WTC11 (cell line): Measurements from ENCODE around the gene RUFY2. TPM values are rescaled to one million over a fixed set of nuclear protein-coding genes. Genes with fewer than 3 reads are reported as not detected.
"Not testable (repeated sequence)": the region's sequence is repeated elsewhere in the genome, so short reads cannot be mapped to it uniquely, and the experiment has no call there.

Experiments used
- ATAC-seq: fragments of 200-7000 bp; cut with Tn5 transposase; 2 replicates; pipeline ENCODE4 v1.10.0; 2021; ENCODE audit warnings: mild to moderate bottlenecking, moderate library complexity
- CTCF ChIA-PET: fragments of 300-600 bp; sonication (Branson Sonifier 250); formaldehyde crosslinking; loops from one replicate; lab custom pipeline; 2021; ENCODE audit warnings: antibody characterized with exemption; lab: Charles Lee
- POLR2A ChIA-PET: fragments of 350-600 bp; sonication (Branson Sonifier 250); formaldehyde crosslinking; loops from one replicate; lab custom pipeline; 2021; ENCODE audit warnings: antibody characterized with exemption; lab: Charles Lee
- DNase-seq: peaks from one replicate; pipeline ENCODE4 v3.0.0; 2021; ENCODE audit warnings: low spot score
- H3K27ac Mint-ChIP-seq: 2 replicates; pipeline ENCODE4 v1.8.0; 2021; ENCODE audit warnings: mixed read lengths
- H3K27me3 Mint-ChIP-seq: 2 replicates; pipeline ENCODE4 v1.8.0; 2021; ENCODE audit warnings: low read depth, mild to moderate bottlenecking, moderate library complexity, mixed read lengths
- H3K36me3 Mint-ChIP-seq: 2 replicates; pipeline ENCODE4 v1.8.0; 2021; ENCODE audit warnings: mixed read lengths
- H3K4me1 Mint-ChIP-seq: 2 replicates; pipeline ENCODE4 v1.8.0; 2022; ENCODE audit warnings: mixed read lengths
- H3K4me3 Mint-ChIP-seq: 2 replicates; pipeline ENCODE4 v1.8.0; 2021; ENCODE audit warnings: mild to moderate bottlenecking, moderate library complexity, mixed read lengths
- H3K9me3 Mint-ChIP-seq: 2 replicates; pipeline ENCODE4 v1.8.0; 2021; ENCODE audit warnings: mixed read lengths
- AR ChIP-seq: fragments of 250-450 bp; sonication (Bioruptor Pico); IDR thresholded peaks from 2 replicates; pipeline ENCODE4 v1.9.0; 2021; ENCODE audit warnings: mild to moderate bottlenecking
- CREM ChIP-seq: sonication (generic); formaldehyde crosslinking; IDR thresholded peaks from 2 replicates; pipeline ENCODE4 v1.8.1; 2022; ENCODE audit warnings: mild to moderate bottlenecking, missing genetic modification reagents, moderate library complexity
- CTCF ChIP-seq: fragments of 200-600 bp; IDR thresholded peaks from 2 replicates; pipeline ENCODE4 v1.8.0; 2022; ENCODE audit warnings: antibody characterized with exemption
- E2F1 ChIP-seq: sonication (generic); formaldehyde crosslinking; IDR thresholded peaks from 2 replicates; pipeline ENCODE4 v1.8.0; 2022; ENCODE audit warnings: mild to moderate bottlenecking, missing genetic modification reagents
- EMX1 ChIP-seq: fragments of 250-450 bp; sonication (Bioruptor Pico); IDR thresholded peaks from 2 replicates; pipeline ENCODE4 v1.8.0; 2021; ENCODE audit warnings: mild to moderate bottlenecking
- FOXJ3 ChIP-seq: sonication (generic); formaldehyde crosslinking; IDR thresholded peaks from 2 replicates; pipeline ENCODE4 v1.9.0; 2021; ENCODE audit warnings: missing genetic modification reagents, mild to moderate bottlenecking, borderline replicate concordance
- FOXP1 ChIP-seq: sonication (generic); formaldehyde crosslinking; IDR thresholded peaks from 2 replicates; pipeline ENCODE4 v1.8.0; 2022; ENCODE audit warnings: missing genetic modification reagents, mild to moderate bottlenecking, moderate library complexity, borderline replicate concordance
- FOXP4 ChIP-seq: sonication (generic); formaldehyde crosslinking; IDR thresholded peaks from 2 replicates; pipeline ENCODE4 v1.8.0; 2022; ENCODE audit warnings: mild to moderate bottlenecking, missing genetic modification reagents
- MLX ChIP-seq: sonication (generic); formaldehyde crosslinking; IDR thresholded peaks from 2 replicates; pipeline ENCODE4 v1.8.1; 2023; ENCODE audit warnings: mild to moderate bottlenecking, missing genetic modification reagents, moderate library complexity
- NFATC4 ChIP-seq: fragments of 250-450 bp; sonication (Bioruptor Pico); IDR thresholded peaks from 2 replicates; pipeline ENCODE4 v1.9.0; 2021; ENCODE audit warnings: mild to moderate bottlenecking
- PRDM15 ChIP-seq: sonication (generic); formaldehyde crosslinking; IDR thresholded peaks from 2 replicates; pipeline ENCODE4 v1.8.0; 2022; ENCODE audit warnings: missing genetic modification reagents
- PREB ChIP-seq: sonication (generic); formaldehyde crosslinking; IDR thresholded peaks from 2 replicates; pipeline ENCODE4 v1.8.1; 2022; ENCODE audit warnings: mild to moderate bottlenecking, missing genetic modification reagents, moderate library complexity, borderline replicate concordance
- SMAD3 ChIP-seq: sonication (generic); formaldehyde crosslinking; IDR thresholded peaks from 2 replicates; pipeline ENCODE4 v1.8.0; 2022; ENCODE audit warnings: missing genetic modification reagents, mild to moderate bottlenecking, borderline replicate concordance
- TCF7 ChIP-seq: sonication (generic); formaldehyde crosslinking; IDR thresholded peaks from 2 replicates; pipeline ENCODE4 v1.8.0; 2022; ENCODE audit warnings: mild to moderate bottlenecking, low read depth, missing genetic modification reagents, moderate library complexity
- ZNF121 ChIP-seq: sonication (generic); formaldehyde crosslinking; IDR thresholded peaks from 2 replicates; pipeline ENCODE4 v1.8.0; 2023; ENCODE audit warnings: missing genetic modification reagents
- ZNF396 ChIP-seq: fragments of 250-450 bp; sonication (Bioruptor Pico); IDR thresholded peaks from 2 replicates; pipeline ENCODE4 v1.8.0; 2021; ENCODE audit warnings: mild to moderate bottlenecking, moderate library complexity, borderline replicate concordance
- ZNF416 ChIP-seq: fragments of 250-450 bp; sonication (Bioruptor Pico); IDR thresholded peaks from 2 replicates; pipeline ENCODE4 v1.9.0; 2021; ENCODE audit warnings: mild to moderate bottlenecking, inconsistent platforms
- total RNA-seq: library from RNA; stranded (reverse); gene quantifications from 3 replicates; pipeline ENCODE4 v1.2.3, GENCODE V29; 2021

RUFY2 gene
- total RNA-seq, 1 experiment from 2014 or later = 10.3 TPM

- Mint-ChIP-seq H3K9me3 (peaks cover 22% of the 10 kb centered on the region), H3K27me3 (peaks cover 10% of the 10 kb centered on the region), H3K36me3 (peaks cover 14% of the 10 kb centered on the region)
- CTCF ChIA-PET, H3K4me3 Mint-ChIP-seq, ATAC-seq, DNase-seq, H3K27ac Mint-ChIP-seq, H3K4me1 Mint-ChIP-seq: not testable (repeated sequence)
- POLR2A ChIA-PET = interaction anchor here (0.6 to 2.0 kb wide), 3 partner anchors 15 to 67 kb away, joined by 3 to 6 read pairs (median 4); partner anchors contain the start of gene HNRNPH3
These were observed 92.1 kb downstream of the RUFY2 start for GRCh38 chr10:68314930-68315329.

GRCh38 chr10:68310531-68310930, 96.5 kb downstream of the RUFY2 start:
- no peaks in the 10 kb centered on the region for H3K36me3 Mint-ChIP-seq
- ATAC-seq = no peak
- peaks cover under 1% of the 10 kb centered on the region; the same call in 1 of the 2 replicates for H3K9me3 Mint-ChIP-seq
- no peak overlapping the region for H3K4me3 Mint-ChIP-seq
- TF ChIP-seq MLX (CRISPR knock-in tag) (no peak), TCF7 (CRISPR knock-in tag) (no peak), PRDM15 (no peak), ZNF396 (CRISPR knock-in tag) (no peak), FOXJ3 (CRISPR knock-in tag) (no peak), ZNF121 (CRISPR knock-in tag) (no peak), NFATC4 (CRISPR knock-in tag) (no peak), SMAD3 (CRISPR knock-in tag) (no peak)
- TF ChIP-seq, all 79 proteins: peak for 0
- Mint-ChIP-seq H3K4me1 (peaks cover 9% of the 10 kb centered on the region), H3K27ac (no peak overlapping the region), H3K27me3 (no peaks in the 10 kb centered on the region; the same call in 1 of the 2 replicates)
- POLR2A ChIA-PET = no interaction called here
- CTCF ChIA-PET = no interaction called here
- DNase-seq = no peak

- ChIA-PET CTCF (interaction anchor here (1.3 kb wide), 1 partner anchor 93 kb away, joined by 6 read pairs; no protein-coding TSS in a partner anchor), POLR2A (no interaction called here)
- H3K4me1 Mint-ChIP-seq = peaks cover 9% of the 10 kb centered on the region
- no peak for ATAC-seq
- H3K27me3 Mint-ChIP-seq = no peaks in the 10 kb centered on the region
- no peak for DNase-seq
- H3K36me3 Mint-ChIP-seq = no peaks in the 10 kb centered on the region
- no peak overlapping the region for H3K4me3 Mint-ChIP-seq
- H3K9me3 Mint-ChIP-seq = no peaks in the 10 kb centered on the region
- no peak overlapping the region for H3K27ac Mint-ChIP-seq
- no peak for TF ChIP-seq CREM (CRISPR knock-in tag)
- TF ChIP-seq CTCF = no peak
- no peak for TF ChIP-seq FOXP4 (CRISPR knock-in tag)
- no peak for TF ChIP-seq EMX1 (CRISPR knock-in tag)
- no peak for TF ChIP-seq AR (CRISPR knock-in tag)
- TF ChIP-seq E2F1 (CRISPR knock-in tag) = no peak
- TF ChIP-seq ZNF416 (CRISPR knock-in tag) = no peak
- no peak for TF ChIP-seq PREB (CRISPR knock-in tag)
- TF ChIP-seq FOXP1 (CRISPR knock-in tag) = no peak
These were observed 101.2 kb downstream of the RUFY2 start for GRCh38 chr10:68305854-68306253.
